Subcutaneous adipose tissue (tissue), 4 donors: Measurements from ENCODE around the gene KCTD15. TPM values are rescaled to one million over a fixed set of nuclear protein-coding genes. Genes with fewer than 3 reads are reported as not detected.

ENCODE experiments used
- total RNA-seq, 4 donors: library from RNA; depleted of rRNA; stranded (reverse); fragments of >200 nt; gene quantifications; one replicate each; pipeline ENCODE4 v1.1.0, GENCODE V29; 2016
- TF ChIP-seq, protein P1 (sequence below): fragments of 450-650 bp; IDR thresholded peaks from one replicate; pipeline ENCODE4 v1.5.1; 2016; ENCODE audit warnings: low read depth, mild to moderate bottlenecking, control low read depth, antibody characterized with exemption, moderate library complexity

Gene KCTD15
- total RNA-seq, 4 donors from 2014 or later = 8.2 to 26.2 (median 13.7) TPM

DNA sequence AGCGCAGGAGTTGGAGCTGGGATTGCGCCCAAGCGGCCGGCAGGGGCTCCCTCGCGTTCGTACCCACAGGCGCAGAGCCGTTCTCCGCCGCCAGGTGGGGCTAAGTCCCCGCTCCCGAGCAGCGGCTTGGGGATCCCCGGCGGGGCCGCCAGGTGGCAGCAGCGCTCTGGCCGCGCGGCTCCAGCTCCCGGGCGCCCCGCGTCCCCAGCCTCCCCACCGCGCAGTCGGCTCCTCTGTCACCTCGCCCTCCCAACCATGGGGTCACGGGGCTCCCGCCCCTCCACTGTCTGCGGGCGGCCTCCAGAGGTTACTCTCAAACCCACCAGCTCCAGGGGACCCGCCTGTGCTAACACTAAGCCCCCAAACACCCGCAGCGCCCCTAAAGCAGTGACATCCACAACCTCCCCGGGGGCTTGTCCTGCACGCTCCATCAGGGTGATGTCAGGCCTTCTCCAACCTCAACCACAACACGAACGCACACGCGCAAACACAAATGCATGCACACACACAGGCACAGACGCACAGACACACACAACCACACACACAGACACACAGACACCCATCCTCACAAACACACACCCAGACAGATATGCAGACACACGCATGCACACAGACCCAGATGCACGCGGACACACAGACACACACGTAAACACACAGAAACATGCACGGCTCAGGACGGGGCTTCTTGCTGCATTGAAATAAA is 18.4 kb upstream of the KCTD15 start:
- TF ChIP-seq, protein P1, sequence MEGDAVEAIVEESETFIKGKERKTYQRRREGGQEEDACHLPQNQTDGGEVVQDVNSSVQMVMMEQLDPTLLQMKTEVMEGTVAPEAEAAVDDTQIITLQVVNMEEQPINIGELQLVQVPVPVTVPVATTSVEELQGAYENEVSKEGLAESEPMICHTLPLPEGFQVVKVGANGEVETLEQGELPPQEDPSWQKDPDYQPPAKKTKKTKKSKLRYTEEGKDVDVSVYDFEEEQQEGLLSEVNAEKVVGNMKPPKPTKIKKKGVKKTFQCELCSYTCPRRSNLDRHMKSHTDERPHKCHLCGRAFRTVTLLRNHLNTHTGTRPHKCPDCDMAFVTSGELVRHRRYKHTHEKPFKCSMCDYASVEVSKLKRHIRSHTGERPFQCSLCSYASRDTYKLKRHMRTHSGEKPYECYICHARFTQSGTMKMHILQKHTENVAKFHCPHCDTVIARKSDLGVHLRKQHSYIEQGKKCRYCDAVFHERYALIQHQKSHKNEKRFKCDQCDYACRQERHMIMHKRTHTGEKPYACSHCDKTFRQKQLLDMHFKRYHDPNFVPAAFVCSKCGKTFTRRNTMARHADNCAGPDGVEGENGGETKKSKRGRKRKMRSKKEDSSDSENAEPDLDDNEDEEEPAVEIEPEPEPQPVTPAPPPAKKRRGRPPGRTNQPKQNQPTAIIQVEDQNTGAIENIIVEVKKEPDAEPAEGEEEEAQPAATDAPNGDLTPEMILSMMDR = no peak

DNA sequence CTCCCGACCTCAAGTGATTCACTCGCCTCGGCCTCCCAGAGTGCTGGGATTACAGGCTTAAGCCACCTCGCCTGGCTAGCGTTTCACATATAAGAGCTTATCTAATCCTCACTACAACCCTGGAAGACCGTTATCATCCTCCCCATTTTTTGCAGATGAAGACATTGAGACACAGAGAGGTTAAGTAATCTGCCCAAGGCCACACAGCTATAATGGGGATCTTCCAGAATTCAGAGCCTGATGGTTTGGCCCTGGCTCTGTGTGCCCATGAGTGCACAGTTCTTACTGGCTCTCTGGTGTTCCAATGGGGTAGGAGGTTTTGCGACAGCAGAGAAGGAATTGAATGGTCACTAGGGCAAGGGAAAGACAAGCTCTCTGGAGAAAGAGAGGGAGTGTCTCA is 16.8 kb upstream of the KCTD15 start:
- TF ChIP-seq, protein P1 = no peak

DNA sequence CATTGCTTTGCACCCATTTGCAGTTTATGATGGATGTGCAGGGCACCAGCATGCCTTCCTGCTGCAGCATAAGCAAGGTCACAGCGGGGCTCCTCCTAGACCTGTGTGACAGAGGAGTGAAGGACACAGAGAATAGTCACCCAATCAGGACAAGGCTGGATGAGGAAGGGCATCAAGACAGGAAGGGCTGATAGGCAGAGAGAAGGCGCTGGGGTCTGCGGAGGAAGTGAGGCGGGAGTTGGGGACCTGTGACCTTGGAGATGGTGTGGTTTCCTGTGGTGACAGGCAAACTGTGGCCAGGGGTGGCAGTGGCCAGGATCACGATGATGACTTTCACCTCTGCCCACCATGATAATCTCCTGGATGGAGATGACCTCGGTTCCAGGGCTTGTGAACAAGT is 16.4 kb upstream of the KCTD15 start:
- TF ChIP-seq, protein P1 = no peak

DNA sequence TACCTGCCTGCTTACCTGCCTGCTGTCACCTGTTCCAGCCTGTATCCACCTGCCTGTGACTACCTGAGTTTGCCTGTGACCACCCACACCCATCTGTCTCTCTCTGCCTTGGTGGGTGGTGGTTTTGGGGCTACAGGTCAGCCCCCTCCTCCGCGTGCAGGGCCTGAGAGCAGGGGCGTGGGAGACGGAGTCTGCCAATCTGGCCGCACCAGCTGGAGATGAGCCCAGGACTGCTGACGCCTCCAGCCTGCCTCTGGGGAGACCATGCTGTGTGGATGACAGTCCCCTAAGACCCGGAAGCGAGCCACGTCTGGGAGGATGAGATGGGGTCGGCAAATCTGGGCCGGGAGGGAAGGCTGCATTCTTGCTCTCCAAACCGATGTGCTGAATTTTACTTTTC is 15.9 kb upstream of the KCTD15 start:
- TF ChIP-seq, protein P1 = no peak

DNA sequence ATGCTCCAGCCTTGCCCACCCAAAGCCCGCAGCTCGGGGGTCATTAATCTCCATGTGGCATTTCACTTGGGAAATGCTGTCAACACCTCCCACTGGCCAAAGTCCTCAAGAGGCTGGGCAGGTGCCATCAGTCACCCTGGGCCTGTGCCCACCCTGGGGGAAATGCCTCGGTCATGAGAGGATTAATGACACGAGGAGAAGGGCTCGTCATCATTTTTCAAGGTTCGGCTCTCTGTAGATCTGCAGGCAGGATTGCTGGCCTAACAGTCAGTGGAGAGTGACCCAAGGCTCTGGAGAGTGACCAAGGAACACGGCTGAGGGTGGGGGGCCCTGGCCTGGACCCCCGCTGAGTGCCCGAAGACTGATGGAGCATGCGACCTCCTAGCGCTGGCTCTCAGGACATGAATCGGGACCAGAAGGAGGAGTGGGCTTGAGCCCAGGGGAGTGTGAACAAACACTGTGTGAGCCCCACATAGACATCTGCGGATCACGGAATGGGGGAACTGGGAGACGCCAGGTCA is 15.2 kb upstream of the KCTD15 start:
- TF ChIP-seq, protein P1 = no peak

DNA sequence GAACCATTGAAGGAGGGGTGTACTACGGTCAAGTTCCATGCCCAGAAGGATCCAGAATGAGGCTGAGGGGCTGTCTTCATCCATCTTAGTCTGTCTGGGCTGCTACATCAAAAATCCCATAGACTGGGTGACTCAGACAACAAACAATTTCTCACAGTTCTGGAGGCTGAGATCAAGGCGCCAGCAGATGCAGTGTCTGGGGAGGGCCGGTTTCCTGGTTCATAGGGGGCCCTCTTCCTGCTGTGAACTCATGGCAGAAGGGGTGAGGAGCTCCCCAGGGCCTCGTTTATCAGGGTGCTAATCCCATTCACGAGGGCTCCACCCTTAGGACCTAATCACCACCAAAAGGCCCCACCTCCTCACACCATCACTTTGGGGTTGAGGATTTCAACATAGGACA is 14.7 kb upstream of the KCTD15 start:
- TF ChIP-seq, protein P1 = no peak

DNA sequence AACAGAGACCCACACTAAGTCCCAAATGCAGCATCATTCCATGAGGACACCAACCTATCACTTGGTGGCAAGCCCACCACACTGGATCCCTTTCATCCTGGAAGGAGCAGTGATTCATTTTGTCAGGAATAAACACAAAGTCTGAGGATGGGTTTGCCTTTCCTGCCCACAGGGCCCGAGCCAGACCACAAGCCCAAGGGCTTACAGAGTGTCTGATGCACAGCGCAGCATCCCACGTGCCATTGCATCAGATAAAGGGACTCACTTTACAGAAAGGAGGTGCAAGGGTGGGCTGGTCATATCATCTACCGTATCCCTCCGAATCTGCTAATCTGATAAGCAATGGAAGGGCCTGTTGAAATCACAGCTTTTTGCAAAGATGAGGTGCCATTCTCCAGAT is 12.2 kb upstream of the KCTD15 start:
- TF ChIP-seq, protein P1 = no peak
